GM18526 (cell line): ENCODE measurements around the gene LYL1.

ENCODE experiments used
- POLR2A ChIP-seq: IDR thresholded peaks from 3 replicates; pipeline ENCODE4 v1.6.1; 2011; ENCODE audit not compliant: insufficient read length; ENCODE audit errors: extremely low read depth

LYL1 gene

GRCh38 chr19:13066933-13067807 lies 35.5 kb downstream of the LYL1 start:
- TF ChIP-seq POLR2A = no peak

- no peak for TF ChIP-seq POLR2A
Measured at GRCh38 chr19:13066226-13066625, 36.4 kb downstream of the LYL1 start.

GRCh38 chr19:13064092-13064489 lies 38.6 kb downstream of the LYL1 start:
- TF ChIP-seq POLR2A = no peak

- TF ChIP-seq POLR2A = no peak
Measured at GRCh38 chr19:13063461-13064091, 39.1 kb downstream of the LYL1 start.

- no peak for TF ChIP-seq POLR2A
Measured at GRCh38 chr19:13062317-13062716, 40.3 kb downstream of the LYL1 start.

GRCh38 chr19:13060964-13061927 lies 41.4 kb downstream of the LYL1 start:
- no peak for TF ChIP-seq POLR2A

GRCh38 chr19:13060233-13060963 lies 42.3 kb downstream of the LYL1 start:
- no peak for TF ChIP-seq POLR2A

- no peak for TF ChIP-seq POLR2A
Measured at GRCh38 chr19:13058951-13059660, 43.6 kb downstream of the LYL1 start.

- TF ChIP-seq POLR2A = no peak
Measured at GRCh38 chr19:13057744-13058143, 44.9 kb downstream of the LYL1 start.

- no peak for TF ChIP-seq POLR2A
Measured at GRCh38 chr19:13057147-13057572, 45.5 kb downstream of the LYL1 start.

- no peak for TF ChIP-seq POLR2A
Measured at GRCh38 chr19:13056052-13056660, 46.5 kb downstream of the LYL1 start.

GRCh38 chr19:13055213-13056051 lies 47.2 kb downstream of the LYL1 start:
- no peak for TF ChIP-seq POLR2A
